Suprapubic skin (tissue), 4 donors: Measurements from ENCODE around the gene NDUFB7. TPM values are rescaled to one million over a fixed set of nuclear protein-coding genes. Genes with fewer than 3 reads are reported as not detected.
"Not testable (repeated sequence)": the region's sequence is repeated elsewhere in the genome, so short reads cannot be mapped to it uniquely, and the experiment has no call there.

ENCODE experiments used
- DNase-seq, 2 donors: peaks; one replicate each; pipeline ENCODE4 v3.0.0-alpha.2; 2019; ENCODE audit warnings: low spot score in 2 of 2
- H3K27ac ChIP-seq: fragments of 200-600 bp; sonication (generic); one replicate; pipeline ENCODE4 v1.5.1; 2019
- H3K27me3 ChIP-seq: fragments of 200-600 bp; sonication (generic); one replicate; pipeline ENCODE4 v1.5.1; 2019
- H3K36me3 ChIP-seq: fragments of 200-600 bp; sonication (generic); one replicate; pipeline ENCODE4 v1.5.1; 2019
- H3K4me1 ChIP-seq: fragments of 200-600 bp; sonication (generic); one replicate; pipeline ENCODE4 v1.5.1; 2019
- H3K4me3 ChIP-seq: fragments of 200-600 bp; sonication (generic); one replicate; pipeline ENCODE4 v1.5.1; 2019; ENCODE audit warnings: mild to moderate bottlenecking
- H3K9me3 ChIP-seq: fragments of 200-600 bp; sonication (generic); one replicate; pipeline ENCODE4 v1.5.1; 2019
- CTCF ChIP-seq, 2 donors: fragments of 200-600 bp in 1 of 2; fragments of 450-650 bp in 1 of 2; sonication (generic) in 1 of 2; IDR thresholded peaks; one replicate each; pipeline ENCODE4 v1.5.1; 2016 to 2019; ENCODE audit warnings: antibody characterized with exemption in 2 of 2, mild to moderate bottlenecking in 1 of 2, moderate library complexity in 1 of 2
- EP300 ChIP-seq: sonication (generic); formaldehyde crosslinking; IDR thresholded peaks from one replicate; pipeline ENCODE4 v1.6.1; 2017; ENCODE audit warnings: antibody characterized with exemption
- POLR2A ChIP-seq, 2 donors: fragments of 450-650 bp; IDR thresholded peaks; one replicate each; pipeline ENCODE4 v1.6.1; 2017; ENCODE audit warnings: antibody characterized with exemption in 2 of 2, mild to moderate bottlenecking in 2 of 2, moderate library complexity in 2 of 2
- POLR2AphosphoS5 ChIP-seq, 3 donors: sonication (generic); formaldehyde crosslinking; IDR thresholded peaks; one replicate each; pipeline ENCODE4 v1.6.1; 2017; ENCODE audit warnings: antibody characterized with exemption in 3 of 3
- WGBS: methylation state at CpG from one replicate; pipeline ENCODE4 v1.1.5; 2018; 5-methylcytosine and 5-hydroxymethylcytosine counted together
- total RNA-seq, 4 donors: library from RNA; depleted of rRNA; stranded (reverse); fragments of >200 nt; gene quantifications; one replicate each; pipeline ENCODE4 v1.1.0, GENCODE V29; 2016

The NDUFB7 gene
- total RNA-seq, 4 donors from 2014 or later, result 196 to 394 (median 340) TPM

GRCh38 chr19:14545716-14546082, 26.2 kb downstream of the NDUFB7 start:
- WGBS, result 58% methylated on average over 8 of the region's 9 CpGs
- peaks cover 65% of the 10 kb centered on the region for H3K4me1 ChIP-seq
- peak overlapping the region; percentile 73 for H3K27ac ChIP-seq
- H3K4me3 ChIP-seq, result no peak overlapping the region
- no peak for DNase-seq
- no peak for TF ChIP-seq CTCF (IDR thresholded peaks at IDR 0.05)
- no peaks in the 10 kb centered on the region for H3K27me3 ChIP-seq
- no peaks in the 10 kb centered on the region for H3K9me3 ChIP-seq
- H3K36me3 ChIP-seq, result peaks cover 13% of the 10 kb centered on the region

GRCh38 chr19:14544977-14545715, 26.7 kb downstream of the NDUFB7 start:
- Histone ChIP-seq H3K4me1 (peaks cover 60% of the 10 kb centered on the region), H3K27ac (peak overlapping the region; percentile 73), H3K36me3 (peaks cover 13% of the 10 kb centered on the region), H3K4me3 (no peak overlapping the region), H3K9me3 (no peaks in the 10 kb centered on the region), H3K27me3 (no peaks in the 10 kb centered on the region)
- DNase-seq, result peak in 1 of 2 donors; percentile 73
- 46% methylated on average over 18 of the region's 21 CpGs for WGBS
- TF ChIP-seq EP300, result no peak
- TF ChIP-seq CTCF (IDR thresholded peaks at IDR 0.05), result no peak
- no peak for TF ChIP-seq POLR2AphosphoS5 (IDR thresholded peaks at IDR 0.05)
- TF ChIP-seq POLR2A (IDR thresholded peaks at IDR 0.05), result no peak

GRCh38 chr19:14544047-14544446, 27.8 kb downstream of the NDUFB7 start:
- H3K4me3 ChIP-seq, result no peak overlapping the region
- 77% methylated on average over 5 of the region's 5 CpGs for WGBS
- H3K9me3 ChIP-seq, result no peaks in the 10 kb centered on the region
- TF ChIP-seq POLR2A (IDR thresholded peaks at IDR 0.05) (no peak), EP300 (no peak), CTCF (IDR thresholded peaks at IDR 0.05) (no peak), POLR2AphosphoS5 (IDR thresholded peaks at IDR 0.05) (no peak)
- H3K27ac ChIP-seq, result no peak overlapping the region
- no peak for DNase-seq
- H3K36me3 ChIP-seq, result peaks cover 6% of the 10 kb centered on the region
- no peaks in the 10 kb centered on the region for H3K27me3 ChIP-seq
- H3K4me1 ChIP-seq, result peaks cover 50% of the 10 kb centered on the region

- Histone ChIP-seq H3K27ac (peak overlapping the region; percentile 59), H3K27me3 (no peaks in the 10 kb centered on the region), H3K36me3 (no peaks in the 10 kb centered on the region), H3K4me3 (no peak overlapping the region), H3K9me3 (no peaks in the 10 kb centered on the region), H3K4me1 (peaks cover 52% of the 10 kb centered on the region)
- 8% methylated on average over 7 of the region's 7 CpGs for WGBS
- DNase-seq, result no peak
- no peak for TF ChIP-seq POLR2A (IDR thresholded peaks at IDR 0.05)
- no peak for TF ChIP-seq CTCF (IDR thresholded peaks at IDR 0.05)
- no peak for TF ChIP-seq EP300
- TF ChIP-seq POLR2AphosphoS5 (IDR thresholded peaks at IDR 0.05), result no peak
Measured at GRCh38 chr19:14542711-14543328, 29.0 kb downstream of the NDUFB7 start.

GRCh38 chr19:14541979-14542378, 29.9 kb downstream of the NDUFB7 start:
- DNase-seq, H3K27me3 ChIP-seq, H3K36me3 ChIP-seq, H3K9me3 ChIP-seq, H3K27ac ChIP-seq, H3K4me3 ChIP-seq: not testable (repeated sequence)
- 91% methylated on average over 5 of the region's 5 CpGs for WGBS
- peaks cover 51% of the 10 kb centered on the region for H3K4me1 ChIP-seq
